K562 (cell line): ENCODE measurements around the gene SLC12A4. TPM values are rescaled to one million over a fixed set of nuclear protein-coding genes. Genes with fewer than 3 reads are reported as not detected.

Source experiments
- ARID1B ChIP-seq: fragments of 450-650 bp; IDR thresholded peaks from 2 replicates; pipeline ENCODE4 v1.6.1; 2016; ENCODE audit warnings: antibody characterized with exemption, mild to moderate bottlenecking, inconsistent platforms
- CTBP1 ChIP-seq: fragments of 450-650 bp; IDR thresholded peaks from 2 replicates; pipeline ENCODE4 v1.6.1; 2016; ENCODE audit warnings: borderline replicate concordance
- ELF1 ChIP-seq: fragments of 200-800 bp; sonication (Bioruptor generic); IDR thresholded peaks from 2 replicates; pipeline ENCODE4 v1.6.1; 2016; ENCODE audit warnings: missing genetic modification characterization, missing compliant biosample characterization
- FOSL1 ChIP-seq: fragments of 200-800 bp; sonication (Bioruptor generic); conservative IDR thresholded peaks from 2 replicates; pipeline ENCODE4 v1.6.1; 2016; ENCODE audit warnings: missing genetic modification characterization, missing compliant biosample characterization
- IFI16 ChIP-seq: fragments of 250-450 bp; sonication (Bioruptor Pico); IDR thresholded peaks from 2 replicates; pipeline ENCODE4 v2.1.2; 2022; ENCODE audit warnings: mild to moderate bottlenecking, inconsistent platforms
- MAFG ChIP-seq: fragments of 450-650 bp; conservative IDR thresholded peaks from 2 replicates; pipeline ENCODE4 v1.6.1; 2016; ENCODE audit warnings: missing genetic modification characterization, missing compliant biosample characterization
- MTA2 ChIP-seq: fragments of 450-650 bp; IDR thresholded peaks from 2 replicates; pipeline ENCODE4 v1.6.1; 2016; ENCODE audit warnings: low read depth
- MTA3 ChIP-seq: fragments of 450-650 bp; formaldehyde crosslinking; IDR thresholded peaks from 2 replicates; pipeline ENCODE4 v1.6.1; 2017; ENCODE audit warnings: mild to moderate bottlenecking, borderline replicate concordance
- POLR2H ChIP-seq: IDR thresholded peaks from 2 replicates; pipeline ENCODE4 v1.6.1; 2016; ENCODE audit warnings: missing genetic modification characterization, low read depth, mild to moderate bottlenecking, control low read depth, missing compliant biosample characterization, moderate library complexity
- RB1 ChIP-seq: fragments of 450-650 bp; IDR thresholded peaks from 2 replicates; pipeline ENCODE4 v1.6.1; 2017; ENCODE audit warnings: low read depth, mild to moderate bottlenecking
- RBFOX2 ChIP-seq: fragments of 200-400 bp; formaldehyde crosslinking; IDR thresholded peaks from 2 replicates; pipeline ENCODE4 v1.6.1; 2017; ENCODE audit warnings: low read depth, mild to moderate bottlenecking, low read length, moderate library complexity
- SRSF3 ChIP-seq: fragments of 200-400 bp; formaldehyde crosslinking; IDR thresholded peaks from 2 replicates; pipeline ENCODE4 v1.6.1; 2016; ENCODE audit warnings: mild to moderate bottlenecking, low read length, moderate library complexity; ENCODE audit not compliant: insufficient read depth
- STAT5B ChIP-seq: fragments of 250-450 bp; sonication (Bioruptor Pico); IDR thresholded peaks from 2 replicates; pipeline ENCODE4 v1.8.0; 2021; ENCODE audit warnings: mild to moderate bottlenecking, inconsistent platforms
- ZC3H8 ChIP-seq: fragments of 450-650 bp; IDR thresholded peaks from 2 replicates; pipeline ENCODE4 v1.6.1; 2017
- polyA plus RNA-seq, 8 experiments: library from polyadenylated mRNA; depleted of rRNA in 4 of 8; stranded (reverse) in 5 of 8; unstranded in 3 of 8; fragments of >200 nt; fragmentation: Nextera tagmentation in 2 of 8; fragmentation: Illumina TruSeq in 1 of 8; extraction: Ambion mirVana in 2 of 8; extraction: Trizol in 1 of 8; gene quantifications; 2 replicates each; pipeline versions ENCODE4 v1.2.1 to v1.2.3, GENCODE V29; 2011 to 2014; ENCODE audit warnings: inconsistent platforms in 1 of 8, missing spikeins in 1 of 8
- total RNA-seq, 7 experiments: library from RNA; depleted of rRNA in 6 of 7; stranded (reverse); fragments of >200 nt in 6 of 7; fragmentation: Illumina TruSeq in 2 of 7; extraction: Trizol in 2 of 7; gene quantifications; 2 replicates each; pipeline versions ENCODE4 v1.2.1 to v1.2.3, GENCODE V29; 2011 to 2021; ENCODE audit warnings: low replicate concordance in 1 of 7
- TF ChIP-seq, protein P1 (sequence below): fragments of 250-450 bp; sonication (Bioruptor Pico); IDR thresholded peaks from 2 replicates; pipeline ENCODE4 v1.5.0; 2021
- TF ChIP-seq, protein P2 (sequence below): fragments of 450-650 bp; IDR thresholded peaks from 2 replicates; pipeline ENCODE4 v1.6.1; 2017; ENCODE audit warnings: antibody characterized with exemption, mild to moderate bottlenecking
- TF ChIP-seq, protein P3 (sequence below): sonication (generic); formaldehyde crosslinking; IDR thresholded peaks from 2 replicates; pipeline ENCODE4 v1.9.0; 2022; ENCODE audit warnings: mild to moderate bottlenecking, missing genetic modification reagents
- TF ChIP-seq, protein P4 (sequence below): fragments of 250-450 bp; sonication (Bioruptor Pico); IDR thresholded peaks from 2 replicates; pipeline ENCODE4 v1.5.0; 2022; ENCODE audit warnings: mild to moderate bottlenecking
- TF ChIP-seq, protein P5 (sequence below): fragments of 450-650 bp; formaldehyde crosslinking; IDR thresholded peaks from 2 replicates; pipeline ENCODE4 v1.4.0; 2020; ENCODE audit warnings: mild to moderate bottlenecking, moderate library complexity

The SLC12A4 gene
- total and polyA plus RNA-seq, 9 of the 15 experiments (the other 6 are each of a cell fraction or from before 2014, with no cell fraction given): 0.75 to 43.5 (median 15.0) TPM

DNA sequence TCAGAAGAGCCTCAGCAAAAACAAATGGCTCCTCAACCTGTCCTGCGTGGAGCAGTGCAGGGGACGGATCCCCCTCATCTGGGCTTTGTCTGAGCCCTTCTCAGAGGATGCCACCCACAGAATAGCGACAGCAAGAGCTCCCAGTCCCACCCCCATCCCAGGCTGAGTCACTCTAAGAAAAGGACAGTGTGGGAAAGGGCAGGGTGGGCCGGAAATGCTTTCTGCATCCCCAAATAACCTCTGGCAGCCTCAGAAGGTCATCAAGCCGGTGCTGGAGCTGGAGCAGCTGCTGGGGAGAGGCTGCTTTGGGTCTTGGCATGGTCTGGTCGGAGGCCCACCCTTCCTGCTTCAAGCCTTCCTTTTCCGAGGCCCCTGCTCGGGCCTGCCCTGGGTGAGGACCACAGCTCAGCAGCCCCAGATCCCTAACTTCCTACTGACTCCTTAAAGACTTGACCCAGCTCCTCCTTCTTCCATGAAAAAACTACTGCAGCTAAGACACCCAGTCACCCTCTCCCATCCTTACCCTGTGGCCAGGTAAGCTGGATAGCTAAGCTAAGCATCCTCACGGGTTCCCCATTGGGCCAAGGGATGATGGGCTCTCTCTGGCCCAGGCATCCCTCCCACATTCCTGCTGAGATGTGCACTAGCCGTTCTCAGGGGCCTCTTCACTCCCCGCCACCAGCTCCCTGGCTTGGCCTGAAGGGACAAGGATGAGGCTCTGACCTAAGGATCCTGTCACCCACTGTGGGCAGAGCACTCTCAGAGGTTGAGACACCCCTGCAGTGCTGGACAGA is 8.7 kb downstream of the SLC12A4 start (continued):
- TF ChIP-seq, protein P1, sequence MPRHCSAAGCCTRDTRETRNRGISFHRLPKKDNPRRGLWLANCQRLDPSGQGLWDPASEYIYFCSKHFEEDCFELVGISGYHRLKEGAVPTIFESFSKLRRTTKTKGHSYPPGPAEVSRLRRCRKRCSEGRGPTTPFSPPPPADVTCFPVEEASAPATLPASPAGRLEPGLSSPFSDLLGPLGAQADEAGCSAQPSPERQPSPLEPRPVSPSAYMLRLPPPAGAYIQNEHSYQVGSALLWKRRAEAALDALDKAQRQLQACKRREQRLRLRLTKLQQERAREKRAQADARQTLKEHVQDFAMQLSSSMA (CRISPR knock-in tag): no peak
- TF ChIP-seq MAFG (tag) (no peak), CTBP1 (no peak), MTA2 (no peak), STAT5B (CRISPR knock-in tag) (no peak), SRSF3 (no peak), ARID1B (0 out of 2 replicates have a peak, but pooled peaks have one; percentile 18), FOSL1 (peak; percentile 73), POLR2H (tag) (no peak), ELF1 (tag) (peak; percentile 40; the same call in 1 of the 2 replicates), ZC3H8 (no peak), RB1 (no peak), MTA3 (no peak), IFI16 (CRISPR knock-in tag) (no peak), RBFOX2 (peak; percentile 47)
- TF ChIP-seq, protein P2, sequence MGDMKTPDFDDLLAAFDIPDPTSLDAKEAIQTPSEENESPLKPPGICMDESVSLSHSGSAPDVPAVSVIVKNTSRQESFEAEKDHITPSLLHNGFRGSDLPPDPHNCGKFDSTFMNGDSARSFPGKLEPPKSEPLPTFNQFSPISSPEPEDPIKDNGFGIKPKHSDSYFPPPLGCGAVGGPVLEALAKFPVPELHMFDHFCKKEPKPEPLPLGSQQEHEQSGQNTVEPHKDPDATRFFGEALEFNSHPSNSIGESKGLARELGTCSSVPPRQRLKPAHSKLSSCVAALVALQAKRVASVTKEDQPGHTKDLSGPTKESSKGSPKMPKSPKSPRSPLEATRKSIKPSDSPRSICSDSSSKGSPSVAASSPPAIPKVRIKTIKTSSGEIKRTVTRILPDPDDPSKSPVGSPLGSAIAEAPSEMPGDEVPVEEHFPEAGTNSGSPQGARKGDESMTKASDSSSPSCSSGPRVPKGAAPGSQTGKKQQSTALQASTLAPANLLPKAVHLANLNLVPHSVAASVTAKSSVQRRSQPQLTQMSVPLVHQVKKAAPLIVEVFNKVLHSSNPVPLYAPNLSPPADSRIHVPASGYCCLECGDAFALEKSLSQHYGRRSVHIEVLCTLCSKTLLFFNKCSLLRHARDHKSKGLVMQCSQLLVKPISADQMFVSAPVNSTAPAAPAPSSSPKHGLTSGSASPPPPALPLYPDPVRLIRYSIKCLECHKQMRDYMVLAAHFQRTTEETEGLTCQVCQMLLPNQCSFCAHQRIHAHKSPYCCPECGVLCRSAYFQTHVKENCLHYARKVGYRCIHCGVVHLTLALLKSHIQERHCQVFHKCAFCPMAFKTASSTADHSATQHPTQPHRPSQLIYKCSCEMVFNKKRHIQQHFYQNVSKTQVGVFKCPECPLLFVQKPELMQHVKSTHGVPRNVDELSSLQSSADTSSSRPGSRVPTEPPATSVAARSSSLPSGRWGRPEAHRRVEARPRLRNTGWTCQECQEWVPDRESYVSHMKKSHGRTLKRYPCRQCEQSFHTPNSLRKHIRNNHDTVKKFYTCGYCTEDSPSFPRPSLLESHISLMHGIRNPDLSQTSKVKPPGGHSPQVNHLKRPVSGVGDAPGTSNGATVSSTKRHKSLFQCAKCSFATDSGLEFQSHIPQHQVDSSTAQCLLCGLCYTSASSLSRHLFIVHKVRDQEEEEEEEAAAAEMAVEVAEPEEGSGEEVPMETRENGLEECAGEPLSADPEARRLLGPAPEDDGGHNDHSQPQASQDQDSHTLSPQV: peak; percentile 70
- TF ChIP-seq, protein P3, sequence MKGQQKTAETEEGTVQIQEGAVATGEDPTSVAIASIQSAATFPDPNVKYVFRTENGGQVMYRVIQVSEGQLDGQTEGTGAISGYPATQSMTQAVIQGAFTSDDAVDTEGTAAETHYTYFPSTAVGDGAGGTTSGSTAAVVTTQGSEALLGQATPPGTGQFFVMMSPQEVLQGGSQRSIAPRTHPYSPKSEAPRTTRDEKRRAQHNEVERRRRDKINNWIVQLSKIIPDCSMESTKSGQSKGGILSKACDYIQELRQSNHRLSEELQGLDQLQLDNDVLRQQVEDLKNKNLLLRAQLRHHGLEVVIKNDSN (CRISPR knock-in tag): no peak
- TF ChIP-seq, protein P4, sequence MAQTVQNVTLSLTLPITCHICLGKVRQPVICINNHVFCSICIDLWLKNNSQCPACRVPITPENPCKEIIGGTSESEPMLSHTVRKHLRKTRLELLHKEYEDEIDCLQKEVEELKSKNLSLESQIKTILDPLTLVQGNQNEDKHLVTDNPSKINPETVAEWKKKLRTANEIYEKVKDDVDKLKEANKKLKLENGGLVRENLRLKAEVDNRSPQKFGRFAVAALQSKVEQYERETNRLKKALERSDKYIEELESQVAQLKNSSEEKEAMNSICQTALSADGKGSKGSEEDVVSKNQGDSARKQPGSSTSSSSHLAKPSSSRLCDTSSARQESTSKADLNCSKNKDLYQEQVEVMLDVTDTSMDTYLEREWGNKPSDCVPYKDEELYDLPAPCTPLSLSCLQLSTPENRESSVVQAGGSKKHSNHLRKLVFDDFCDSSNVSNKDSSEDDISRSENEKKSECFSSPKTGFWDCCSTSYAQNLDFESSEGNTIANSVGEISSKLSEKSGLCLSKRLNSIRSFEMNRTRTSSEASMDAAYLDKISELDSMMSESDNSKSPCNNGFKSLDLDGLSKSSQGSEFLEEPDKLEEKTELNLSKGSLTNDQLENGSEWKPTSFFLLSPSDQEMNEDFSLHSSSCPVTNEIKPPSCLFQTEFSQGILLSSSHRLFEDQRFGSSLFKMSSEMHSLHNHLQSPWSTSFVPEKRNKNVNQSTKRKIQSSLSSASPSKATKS (CRISPR knock-in tag): no peak
- TF ChIP-seq, protein P5, sequence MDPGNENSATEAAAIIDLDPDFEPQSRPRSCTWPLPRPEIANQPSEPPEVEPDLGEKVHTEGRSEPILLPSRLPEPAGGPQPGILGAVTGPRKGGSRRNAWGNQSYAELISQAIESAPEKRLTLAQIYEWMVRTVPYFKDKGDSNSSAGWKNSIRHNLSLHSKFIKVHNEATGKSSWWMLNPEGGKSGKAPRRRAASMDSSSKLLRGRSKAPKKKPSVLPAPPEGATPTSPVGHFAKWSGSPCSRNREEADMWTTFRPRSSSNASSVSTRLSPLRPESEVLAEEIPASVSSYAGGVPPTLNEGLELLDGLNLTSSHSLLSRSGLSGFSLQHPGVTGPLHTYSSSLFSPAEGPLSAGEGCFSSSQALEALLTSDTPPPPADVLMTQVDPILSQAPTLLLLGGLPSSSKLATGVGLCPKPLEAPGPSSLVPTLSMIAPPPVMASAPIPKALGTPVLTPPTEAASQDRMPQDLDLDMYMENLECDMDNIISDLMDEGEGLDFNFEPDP (CRISPR knock-in tag): no peak
